Hepatocyte (in vitro differentiated cells): ENCODE data around the gene DENND1A. TPM values are rescaled to one million over a fixed set of nuclear protein-coding genes. Genes with fewer than 3 reads are reported as not detected.

ENCODE experiments used
- DNase-seq: peaks from one replicate; pipeline ENCODE4 v3.0.0-alpha.2; 2016; ENCODE audit warnings: low spot score
- H2AFZ ChIP-seq: fragments of 200-600 bp; sonication (generic); 2 replicates; pipeline ENCODE4 v1.6.0; 2016; ENCODE audit warnings: antibody characterized with exemption, mild to moderate bottlenecking
- H3K27ac ChIP-seq: fragments of 200-600 bp; sonication (generic); 2 replicates; pipeline ENCODE4 v1.5.1; 2016; ENCODE audit warnings: mild to moderate bottlenecking
- H3K27me3 ChIP-seq: fragments of 200-600 bp; sonication (generic); 2 replicates; pipeline ENCODE4 v1.6.1; 2016
- H3K36me3 ChIP-seq: fragments of 200-600 bp; sonication (generic); replicated peaks from 2 replicates; pipeline ENCODE4 v1.5.1; 2016; ENCODE audit warnings: low read depth; ENCODE audit not compliant: insufficient read depth
- H3K4me1 ChIP-seq: fragments of 200-600 bp; sonication (generic); 2 replicates; pipeline ENCODE4 v1.5.1; 2016; ENCODE audit warnings: mild to moderate bottlenecking, moderate library complexity; ENCODE audit not compliant: insufficient read depth
- H3K4me2 ChIP-seq: fragments of 200-600 bp; sonication (generic); 2 replicates; pipeline ENCODE4 v1.6.0; 2016
- H3K4me3 ChIP-seq: fragments of 200-600 bp; sonication (generic); 2 replicates; pipeline ENCODE4 v1.5.1; 2016; ENCODE audit warnings: mild to moderate bottlenecking
- H3K79me2 ChIP-seq: fragments of 200-600 bp; sonication (generic); 2 replicates; pipeline ENCODE4 v1.6.0; 2017; ENCODE audit warnings: mild to moderate bottlenecking
- H3K9me2 ChIP-seq: fragments of 200-600 bp; sonication (generic); replicated peaks from 2 replicates; pipeline ENCODE4 v1.6.0; 2017; ENCODE audit warnings: mild to moderate bottlenecking; ENCODE audit not compliant: insufficient read depth
- H3K9me3 ChIP-seq: fragments of 200-600 bp; sonication (generic); 2 replicates; pipeline ENCODE4 v1.5.1; 2016; ENCODE audit warnings: low read depth, mild to moderate bottlenecking
- H4K20me1 ChIP-seq: fragments of 200-600 bp; sonication (generic); 2 replicates; pipeline ENCODE4 v1.6.0; 2016; ENCODE audit warnings: mild to moderate bottlenecking; ENCODE audit not compliant: insufficient read depth, poor library complexity, severe bottlenecking
- EZH2 ChIP-seq: fragments of 200-600 bp; sonication (generic); IDR thresholded peaks from 2 replicates; pipeline ENCODE4 v1.6.1; 2016; ENCODE audit warnings: antibody characterized with exemption, mild to moderate bottlenecking, borderline replicate concordance
- EZH2phosphoT487 ChIP-seq: fragments of 200-600 bp; sonication (generic); IDR thresholded peaks from one replicate; pipeline ENCODE4 v1.6.1; 2018; ENCODE audit warnings: antibody characterized with exemption, mild to moderate bottlenecking, low read depth, moderate library complexity; ENCODE audit not compliant: unreplicated experiment, severe bottlenecking
- WGBS: methylation state at CpG from one replicate; pipeline ENCODE4 v1.1.6; 2016; ENCODE audit warnings: low lambda C conversion rate; ENCODE audit errors: missing lambda C conversion rate; 5-methylcytosine and 5-hydroxymethylcytosine counted together
- polyA plus RNA-seq: library from polyadenylated mRNA; unstranded; fragments of >200 nt; fragmentation: Nextera tagmentation; extraction: Ambion mirVana; gene quantifications from 2 replicates; pipeline ENCODE4 v1.2.1, GENCODE V29; 2016
- total RNA-seq: library from RNA; depleted of rRNA; stranded (reverse); fragments of >200 nt; gene quantifications from 2 replicates; pipeline ENCODE4 v1.2.3, GENCODE V29; 2014
- TF ChIP-seq, protein P1 (sequence below): fragments of 200-600 bp; sonication (generic); IDR thresholded peaks from 2 replicates; pipeline ENCODE4 v1.5.1; 2016; ENCODE audit warnings: antibody characterized with exemption, mild to moderate bottlenecking; ENCODE audit not compliant: poor library complexity

DENND1A gene
- total and polyA plus RNA-seq, 2 experiments from 2014 or later = 24.0 to 28.9 TPM

DNA sequence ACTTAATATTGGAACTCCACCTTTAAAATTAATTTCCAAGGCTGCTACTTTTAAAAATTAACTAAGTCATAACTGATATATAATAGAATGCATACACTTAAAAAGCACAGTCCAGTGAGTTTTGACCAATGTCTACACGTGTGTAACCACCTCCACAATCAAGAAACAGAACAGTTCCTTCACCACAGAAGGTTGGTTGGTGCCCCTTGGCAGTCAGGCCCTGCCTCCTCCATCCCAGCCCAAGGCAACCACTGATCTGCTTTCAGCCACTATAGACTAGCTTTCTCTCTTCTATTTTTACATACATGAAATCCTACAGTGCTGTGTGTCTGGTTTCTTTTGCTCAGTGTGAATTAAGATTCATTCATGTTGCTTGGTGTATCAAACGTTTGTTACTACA is 358.7 kb downstream of the DENND1A start:
- Histone ChIP-seq H2AFZ (no peak overlapping the region), H3K4me2 (no peak overlapping the region), H3K27me3 (no peaks in the 10 kb centered on the region), H4K20me1 (peaks cover 5% of the 10 kb centered on the region), H3K4me3 (no peak overlapping the region), H3K36me3 (no peaks in the 10 kb centered on the region), H3K4me1 (no peaks in the 10 kb centered on the region), H3K9me3 (peaks cover 4% of the 10 kb centered on the region), H3K79me2 (no peaks in the 10 kb centered on the region), H3K27ac (no peak overlapping the region), H3K9me2 (no peaks in the 10 kb centered on the region)
- 78% methylated on average over 2 of the region's 2 CpGs for WGBS
- TF ChIP-seq EZH2phosphoT487 (no peak), EZH2 (no peak)
- TF ChIP-seq, protein P1, sequence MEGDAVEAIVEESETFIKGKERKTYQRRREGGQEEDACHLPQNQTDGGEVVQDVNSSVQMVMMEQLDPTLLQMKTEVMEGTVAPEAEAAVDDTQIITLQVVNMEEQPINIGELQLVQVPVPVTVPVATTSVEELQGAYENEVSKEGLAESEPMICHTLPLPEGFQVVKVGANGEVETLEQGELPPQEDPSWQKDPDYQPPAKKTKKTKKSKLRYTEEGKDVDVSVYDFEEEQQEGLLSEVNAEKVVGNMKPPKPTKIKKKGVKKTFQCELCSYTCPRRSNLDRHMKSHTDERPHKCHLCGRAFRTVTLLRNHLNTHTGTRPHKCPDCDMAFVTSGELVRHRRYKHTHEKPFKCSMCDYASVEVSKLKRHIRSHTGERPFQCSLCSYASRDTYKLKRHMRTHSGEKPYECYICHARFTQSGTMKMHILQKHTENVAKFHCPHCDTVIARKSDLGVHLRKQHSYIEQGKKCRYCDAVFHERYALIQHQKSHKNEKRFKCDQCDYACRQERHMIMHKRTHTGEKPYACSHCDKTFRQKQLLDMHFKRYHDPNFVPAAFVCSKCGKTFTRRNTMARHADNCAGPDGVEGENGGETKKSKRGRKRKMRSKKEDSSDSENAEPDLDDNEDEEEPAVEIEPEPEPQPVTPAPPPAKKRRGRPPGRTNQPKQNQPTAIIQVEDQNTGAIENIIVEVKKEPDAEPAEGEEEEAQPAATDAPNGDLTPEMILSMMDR = no peak
- DNase-seq = no peak

- Histone ChIP-seq H3K27me3 (no peaks in the 10 kb centered on the region), H3K9me2 (no peaks in the 10 kb centered on the region), H3K4me1 (no peaks in the 10 kb centered on the region), H3K27ac (no peak overlapping the region), H4K20me1 (peaks cover 5% of the 10 kb centered on the region), H3K79me2 (no peaks in the 10 kb centered on the region), H3K9me3 (no peaks in the 10 kb centered on the region), H2AFZ (no peak overlapping the region), H3K4me3 (no peak overlapping the region), H3K4me2 (peak overlapping the region; percentile 34), H3K36me3 (no peaks in the 10 kb centered on the region)
- DNase-seq = no peak
- TF ChIP-seq, protein P1 = no peak
- TF ChIP-seq EZH2 (no peak), EZH2phosphoT487 (no peak)
- WGBS = 43% methylated on average over 17 of the region's 17 CpGs
Observed at GRCh38 chr9:123568691-123569688, 360.9 kb downstream of the DENND1A start.

GRCh38 chr9:123567013-123567412 is 362.9 kb downstream of the DENND1A start:
- Histone ChIP-seq H3K4me3 (no peak overlapping the region), H3K79me2 (no peaks in the 10 kb centered on the region), H3K27ac (no peak overlapping the region), H4K20me1 (peaks cover 5% of the 10 kb centered on the region), H3K36me3 (no peaks in the 10 kb centered on the region), H3K27me3 (no peaks in the 10 kb centered on the region), H3K4me2 (no peak overlapping the region), H3K9me2 (no peaks in the 10 kb centered on the region), H3K4me1 (no peaks in the 10 kb centered on the region), H3K9me3 (no peaks in the 10 kb centered on the region), H2AFZ (no peak overlapping the region)
- WGBS = 97% methylated on average over 3 of the region's 3 CpGs
- DNase-seq = no peak
- TF ChIP-seq EZH2 (no peak), EZH2phosphoT487 (no peak)
- TF ChIP-seq, protein P1 = no peak
